ENCODE results near the gene CFAP61. TPM values are rescaled to one million over a fixed set of nuclear protein-coding genes. Genes with fewer than 3 reads are reported as not detected.

Gene CFAP61
- total RNA-seq, 1 experiment from 2014 or later = 0.19 TPM

DNA sequence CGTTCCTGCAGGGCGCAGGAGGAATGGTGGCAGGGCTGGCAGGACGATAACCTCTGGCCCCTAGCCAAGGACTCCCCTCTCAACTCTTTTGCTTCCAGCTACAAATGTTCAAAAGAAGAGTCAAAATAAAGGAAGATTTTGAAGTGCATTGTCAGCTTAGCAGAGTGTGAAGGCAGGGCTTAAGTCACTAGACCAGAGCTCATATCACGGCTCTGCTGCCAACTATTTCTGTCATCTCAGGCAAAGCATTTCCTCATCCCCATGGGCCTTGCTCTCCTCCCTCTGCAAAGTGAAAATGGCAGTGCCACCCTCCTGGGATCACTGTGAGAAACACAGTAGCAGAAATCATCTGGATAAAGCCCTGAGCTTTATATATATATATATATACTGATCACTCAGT, 36.7 kb downstream of the CFAP61 start:
- Histone ChIP-seq H3K9me3 (ENCODE audit: low read length) (no peaks in the 10 kb centered on the region), H3K9me2 (replicated peaks; ENCODE audit: insufficient read depth, low read length) (no peaks in the 10 kb centered on the region), H3K4me1 (ENCODE audit: low read length) (0 out of 2 replicates have a peak, but pooled peaks cover under 1% of the 10 kb centered on the region), H3K79me2 (ENCODE audit: low read length) (no peaks in the 10 kb centered on the region), H2AFZ (ENCODE audit: low read length) (no peak overlapping the region), H3K9ac (ENCODE audit: low read length) (no peak overlapping the region), H3K4me2 (ENCODE audit: low read depth, low read length, poor library complexity, severe bottlenecking) (no peak overlapping the region), H3K27me3 (ENCODE audit: low read length) (no peaks in the 10 kb centered on the region), H3K4me3 (ENCODE audit: low read length) (no peak overlapping the region), H4K20me1 (ENCODE audit: insufficient read depth, low read depth, low read length) (no peaks in the 10 kb centered on the region), H3K36me3 (ENCODE audit: insufficient read depth, low read length) (no peaks in the 10 kb centered on the region), H3K27ac (ENCODE audit: low read length) (no peak overlapping the region)
- no peak for DNase-seq

DNA sequence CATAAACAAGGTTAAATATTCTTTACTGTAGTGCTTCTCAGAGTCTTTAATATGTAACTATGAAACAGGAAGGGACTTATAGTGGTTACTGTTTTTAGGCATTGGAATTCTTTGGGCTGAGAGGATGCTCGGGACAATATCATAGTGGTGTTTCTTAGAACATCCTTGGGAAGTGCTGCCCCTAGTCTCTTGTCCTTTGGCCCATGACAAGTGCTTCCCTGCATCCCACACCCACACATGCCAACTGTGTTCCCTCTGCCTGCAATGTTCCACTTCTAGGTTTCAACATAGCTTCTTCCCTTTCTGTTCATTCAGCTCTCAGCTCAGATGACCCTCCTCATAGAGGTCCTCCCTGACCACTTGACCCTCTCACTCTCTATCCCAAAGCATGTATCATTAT, 37.6 kb downstream of the CFAP61 start:
- H4K20me1 ChIP-seq (ENCODE audit: insufficient read depth, low read depth, low read length) = no peaks in the 10 kb centered on the region
- no peak overlapping the region for H3K4me2 ChIP-seq (ENCODE audit: low read depth, low read length, poor library complexity, severe bottlenecking)
- no peaks in the 10 kb centered on the region for H3K9me2 ChIP-seq (replicated peaks; ENCODE audit: insufficient read depth, low read length)
- no peak overlapping the region for H3K4me3 ChIP-seq (ENCODE audit: low read length)
- H3K36me3 ChIP-seq (ENCODE audit: insufficient read depth, low read length) = no peaks in the 10 kb centered on the region
- H2AFZ ChIP-seq (ENCODE audit: low read length) = no peak overlapping the region
- no peak overlapping the region for H3K27ac ChIP-seq (ENCODE audit: low read length)
- H3K27me3 ChIP-seq (ENCODE audit: low read length) = no peaks in the 10 kb centered on the region
- DNase-seq = no peak
- H3K9ac ChIP-seq (ENCODE audit: low read length) = no peak overlapping the region
- H3K79me2 ChIP-seq (ENCODE audit: low read length) = no peaks in the 10 kb centered on the region
- H3K9me3 ChIP-seq (ENCODE audit: low read length) = no peaks in the 10 kb centered on the region
- no peaks in the 10 kb centered on the region for H3K4me1 ChIP-seq (ENCODE audit: low read length)

DNA sequence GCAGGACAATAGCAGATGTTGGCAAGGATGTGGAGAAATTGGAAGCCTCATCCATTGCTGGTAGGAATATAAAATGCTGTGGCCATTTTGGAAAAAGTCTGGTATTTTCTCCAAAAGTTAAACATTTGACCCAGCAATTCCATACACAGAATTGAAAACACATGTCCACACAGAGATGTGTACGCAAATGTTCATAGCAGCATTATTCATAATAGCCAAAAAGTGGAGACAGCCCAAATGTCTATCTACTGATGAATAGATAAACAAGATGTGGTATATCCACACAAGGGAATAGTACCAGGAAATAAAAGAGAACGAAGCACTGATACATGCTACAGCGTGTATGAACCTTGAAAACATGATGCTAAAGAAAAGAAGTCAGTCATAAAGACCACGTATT, 40.5 kb downstream of the CFAP61 start:
- H4K20me1 ChIP-seq (ENCODE audit: insufficient read depth, low read depth, low read length) = no peaks in the 10 kb centered on the region
- H3K9me2 ChIP-seq (replicated peaks; ENCODE audit: insufficient read depth, low read length) = no peaks in the 10 kb centered on the region
- H3K36me3 ChIP-seq (ENCODE audit: insufficient read depth, low read length) = no peaks in the 10 kb centered on the region
- H3K9me3 ChIP-seq (ENCODE audit: low read length) = no peaks in the 10 kb centered on the region
- H3K4me2 ChIP-seq (ENCODE audit: low read depth, low read length, poor library complexity, severe bottlenecking) = no peak overlapping the region
- no peak overlapping the region for H3K9ac ChIP-seq (ENCODE audit: low read length)
- no peaks in the 10 kb centered on the region for H3K79me2 ChIP-seq (ENCODE audit: low read length)
- no peak for DNase-seq
- H3K27ac ChIP-seq (ENCODE audit: low read length) = no peak overlapping the region
- H3K27me3 ChIP-seq (ENCODE audit: low read length) = no peaks in the 10 kb centered on the region
- no peak overlapping the region for H2AFZ ChIP-seq (ENCODE audit: low read length)
- H3K4me1 ChIP-seq (ENCODE audit: low read length) = no peaks in the 10 kb centered on the region
- no peak overlapping the region for H3K4me3 ChIP-seq (ENCODE audit: low read length)

DNA sequence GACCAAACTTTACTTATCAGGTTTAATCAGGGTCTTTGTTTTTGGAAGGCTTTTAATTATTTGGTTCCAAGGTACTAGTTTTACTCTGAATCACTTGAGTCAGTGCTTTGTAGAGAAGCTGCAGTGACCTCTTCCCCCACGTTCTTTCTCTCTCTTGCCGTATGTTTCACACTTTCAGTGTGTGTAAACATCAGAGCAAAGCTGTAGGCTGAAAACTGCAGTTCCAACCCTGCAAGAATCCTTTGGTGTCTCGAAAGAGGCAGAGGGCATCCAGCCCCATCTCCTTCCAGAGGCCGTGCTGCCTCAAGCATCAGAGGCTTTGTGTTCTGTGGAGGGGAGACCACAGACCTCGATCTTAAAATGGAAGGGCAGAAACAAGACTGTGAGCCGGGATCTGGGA, 42.1 kb downstream of the CFAP61 start:
- Histone ChIP-seq H3K79me2 (ENCODE audit: low read length) (no peaks in the 10 kb centered on the region), H3K4me2 (ENCODE audit: low read depth, low read length, poor library complexity, severe bottlenecking) (no peak overlapping the region), H3K27me3 (ENCODE audit: low read length) (no peaks in the 10 kb centered on the region), H3K36me3 (ENCODE audit: insufficient read depth, low read length) (no peaks in the 10 kb centered on the region), H2AFZ (ENCODE audit: low read length) (no peak overlapping the region), H4K20me1 (ENCODE audit: insufficient read depth, low read depth, low read length) (no peaks in the 10 kb centered on the region), H3K4me1 (ENCODE audit: low read length) (no peaks in the 10 kb centered on the region), H3K27ac (ENCODE audit: low read length) (no peak overlapping the region), H3K4me3 (ENCODE audit: low read length) (no peak overlapping the region), H3K9me2 (replicated peaks; ENCODE audit: insufficient read depth, low read length) (no peaks in the 10 kb centered on the region), H3K9me3 (ENCODE audit: low read length) (no peaks in the 10 kb centered on the region), H3K9ac (ENCODE audit: low read length) (no peak overlapping the region)
- DNase-seq = no peak

DNA sequence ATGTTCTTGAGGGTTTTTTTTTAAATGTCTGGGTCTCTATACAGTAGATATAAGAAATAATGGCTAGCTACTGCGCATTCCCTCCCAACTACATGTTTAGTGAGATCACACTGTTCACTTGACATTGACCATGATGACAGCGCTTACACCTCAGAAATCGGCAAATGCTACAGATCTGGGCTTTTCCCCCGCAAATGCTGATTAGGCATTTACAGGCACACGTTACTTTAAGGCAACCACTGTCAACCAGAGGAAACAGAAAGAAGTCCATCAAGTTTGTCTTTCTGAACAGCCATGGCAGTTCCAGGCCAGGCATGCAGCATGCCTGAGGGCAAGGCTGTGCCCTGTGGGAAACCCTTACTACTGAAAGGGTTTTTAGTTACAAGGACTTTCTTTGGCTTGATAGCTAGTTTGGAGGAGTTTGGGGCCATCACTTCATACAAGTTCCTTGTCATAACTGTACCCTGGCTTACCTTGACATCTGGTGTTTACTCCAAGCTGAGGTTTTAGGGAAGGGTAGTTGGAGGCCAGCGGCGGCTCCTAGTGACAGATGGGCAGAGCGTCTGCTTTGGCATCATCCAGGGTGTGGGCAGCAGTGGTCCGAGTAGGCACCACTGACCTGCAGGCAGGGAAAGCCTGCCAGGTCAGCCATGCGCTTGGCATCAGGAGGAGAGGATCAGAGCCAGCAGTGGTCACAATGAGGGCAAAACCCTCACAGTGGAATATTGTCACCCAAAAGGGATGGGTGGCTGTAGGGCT, 43.0 kb downstream of the CFAP61 start:
- no peaks in the 10 kb centered on the region for H3K9me3 ChIP-seq (ENCODE audit: low read length)
- no peak for DNase-seq

DNA sequence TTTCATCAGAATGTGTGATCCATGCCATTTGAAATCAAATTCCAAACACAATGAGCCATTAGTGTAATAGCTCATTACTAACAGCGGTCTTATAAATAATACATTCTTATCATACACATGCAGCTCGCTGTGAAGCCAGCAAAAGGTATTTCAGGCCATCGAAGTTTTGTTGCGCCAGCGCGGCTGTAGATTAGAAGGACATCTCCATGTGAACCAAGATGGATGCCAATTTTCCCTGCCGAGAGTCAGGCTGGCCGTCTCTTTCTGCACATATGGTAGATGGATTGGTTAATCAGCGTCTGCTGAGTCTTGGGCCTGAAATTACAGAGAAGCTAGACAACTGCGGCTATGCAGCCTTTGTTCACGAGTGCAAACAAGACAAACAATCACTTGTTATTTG, 44.1 kb downstream of the CFAP61 start:
- Histone ChIP-seq H3K4me3 (ENCODE audit: low read length) (no peak overlapping the region), H3K4me2 (ENCODE audit: low read depth, low read length, poor library complexity, severe bottlenecking) (no peak overlapping the region), H3K4me1 (ENCODE audit: low read length) (no peaks in the 10 kb centered on the region), H3K36me3 (ENCODE audit: insufficient read depth, low read length) (no peaks in the 10 kb centered on the region), H4K20me1 (ENCODE audit: insufficient read depth, low read depth, low read length) (no peaks in the 10 kb centered on the region), H3K9me3 (ENCODE audit: low read length) (no peaks in the 10 kb centered on the region), H2AFZ (ENCODE audit: low read length) (no peak overlapping the region), H3K27me3 (ENCODE audit: low read length) (no peaks in the 10 kb centered on the region), H3K9ac (ENCODE audit: low read length) (no peak overlapping the region), H3K27ac (ENCODE audit: low read length) (no peak overlapping the region), H3K9me2 (replicated peaks; ENCODE audit: insufficient read depth, low read length) (no peaks in the 10 kb centered on the region), H3K79me2 (ENCODE audit: low read length) (no peaks in the 10 kb centered on the region)
- DNase-seq = no peak

More for the DNA sequence above, 43.0 kb downstream of the CFAP61 start:
- Histone ChIP-seq H2AFZ (ENCODE audit: low read length) (no peak overlapping the region), H3K79me2 (ENCODE audit: low read length) (no peaks in the 10 kb centered on the region), H3K4me3 (ENCODE audit: low read length) (no peak overlapping the region), H3K4me2 (ENCODE audit: low read depth, low read length, poor library complexity, severe bottlenecking) (no peak overlapping the region), H3K36me3 (ENCODE audit: insufficient read depth, low read length) (no peaks in the 10 kb centered on the region), H3K9ac (ENCODE audit: low read length) (no peak overlapping the region), H3K9me2 (replicated peaks; ENCODE audit: insufficient read depth, low read length) (no peaks in the 10 kb centered on the region), H4K20me1 (ENCODE audit: insufficient read depth, low read depth, low read length) (no peaks in the 10 kb centered on the region), H3K4me1 (ENCODE audit: low read length) (no peaks in the 10 kb centered on the region), H3K27me3 (ENCODE audit: low read length) (no peaks in the 10 kb centered on the region), H3K27ac (ENCODE audit: low read length) (no peak overlapping the region)

DNA sequence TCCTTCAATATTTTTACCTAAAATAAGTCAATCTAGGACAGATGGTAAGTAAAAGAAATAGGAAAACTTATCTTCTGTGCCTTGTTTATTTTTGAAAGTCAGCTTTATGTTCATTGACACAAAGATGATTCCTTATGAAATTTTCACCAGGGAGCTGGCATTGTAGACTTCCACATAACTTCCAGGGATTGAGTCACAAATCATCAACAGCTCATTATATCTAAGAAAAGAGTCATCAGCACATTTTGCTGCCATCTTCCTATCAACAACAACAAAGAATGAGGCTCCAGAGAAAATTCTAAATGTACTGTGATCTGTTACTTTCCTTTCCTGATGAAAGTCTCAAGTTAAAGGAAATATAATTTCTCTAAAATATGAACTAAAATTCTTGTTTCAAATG, 48.5 kb downstream of the CFAP61 start:
- H3K4me1 ChIP-seq (ENCODE audit: low read length) = no peaks in the 10 kb centered on the region
- no peaks in the 10 kb centered on the region for H3K27me3 ChIP-seq (ENCODE audit: low read length)
- no peaks in the 10 kb centered on the region for H3K79me2 ChIP-seq (ENCODE audit: low read length)
- no peaks in the 10 kb centered on the region for H4K20me1 ChIP-seq (ENCODE audit: insufficient read depth, low read depth, low read length)
- no peak overlapping the region for H3K27ac ChIP-seq (ENCODE audit: low read length)
- no peak overlapping the region for H2AFZ ChIP-seq (ENCODE audit: low read length)
- no peak overlapping the region for H3K9ac ChIP-seq (ENCODE audit: low read length)
- no peaks in the 10 kb centered on the region for H3K9me3 ChIP-seq (ENCODE audit: low read length)
- H3K36me3 ChIP-seq (ENCODE audit: insufficient read depth, low read length) = no peaks in the 10 kb centered on the region
- H3K9me2 ChIP-seq (replicated peaks; ENCODE audit: insufficient read depth, low read length) = no peaks in the 10 kb centered on the region
- H3K4me3 ChIP-seq (ENCODE audit: low read length) = no peak overlapping the region
- DNase-seq = no peak
- no peak overlapping the region for H3K4me2 ChIP-seq (ENCODE audit: low read depth, low read length, poor library complexity, severe bottlenecking)

DNA sequence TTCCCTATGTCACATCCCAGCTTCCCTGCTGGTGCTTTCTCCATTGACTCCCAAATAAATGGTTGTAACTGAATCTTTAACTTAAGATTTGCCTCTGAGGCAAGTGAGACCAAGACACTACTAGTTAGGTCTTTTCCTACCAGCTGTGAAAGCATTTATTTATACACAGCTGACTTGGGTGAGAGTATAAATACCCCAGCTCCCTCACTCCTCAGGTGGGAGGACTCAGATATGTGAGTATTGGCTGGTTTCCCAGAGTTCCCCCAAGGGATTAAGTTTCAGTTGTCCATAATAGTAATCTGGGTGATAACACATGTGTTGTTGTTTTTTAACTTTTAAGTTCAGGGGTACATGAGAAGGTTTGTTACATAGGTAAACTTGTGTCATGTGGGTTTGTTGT, 49.8 kb downstream of the CFAP61 start:
- Histone ChIP-seq H3K27me3 (ENCODE audit: low read length) (no peaks in the 10 kb centered on the region), H3K9ac (ENCODE audit: low read length) (no peak overlapping the region), H3K4me2 (ENCODE audit: low read depth, low read length, poor library complexity, severe bottlenecking) (no peak overlapping the region), H3K79me2 (ENCODE audit: low read length) (no peaks in the 10 kb centered on the region), H2AFZ (ENCODE audit: low read length) (no peak overlapping the region), H3K4me1 (ENCODE audit: low read length) (no peaks in the 10 kb centered on the region), H4K20me1 (ENCODE audit: insufficient read depth, low read depth, low read length) (no peaks in the 10 kb centered on the region), H3K4me3 (ENCODE audit: low read length) (no peak overlapping the region), H3K9me3 (ENCODE audit: low read length) (no peaks in the 10 kb centered on the region), H3K36me3 (ENCODE audit: insufficient read depth, low read length) (no peaks in the 10 kb centered on the region), H3K27ac (ENCODE audit: low read length) (no peak overlapping the region), H3K9me2 (replicated peaks; ENCODE audit: insufficient read depth, low read length) (no peaks in the 10 kb centered on the region)
- no peak for DNase-seq

Data from Karpas-422 (cell line).